ENCODE results near the gene PKD2L1. TPM values are rescaled to one million over a fixed set of nuclear protein-coding genes. Genes with fewer than 3 reads are reported as not detected.

The PKD2L1 gene
- total RNA-seq, 1 donor from 2014 or later: not detected

GRCh38 chr10:100359529-100360150, 29.6 kb upstream of the PKD2L1 start:
- H3K4me3 ChIP-seq (ENCODE audit: insufficient read depth, low read depth, low read length): no peak overlapping the region
- H3K4me2 ChIP-seq (ENCODE audit: low read length): peak overlapping the region; percentile 23
- H3K27me3 ChIP-seq (ENCODE audit: insufficient read depth, low read length): no peaks in the 10 kb centered on the region
- Mint-ChIP-seq H3K9me3 (ENCODE audit: unreplicated experiment) (no peaks in the 10 kb centered on the region), H3K36me3 (ENCODE audit: low read depth, unreplicated experiment) (peaks cover 36% of the 10 kb centered on the region), H3K27ac (ENCODE audit: unreplicated experiment) (peak overlapping the region; percentile 44), H3K4me3 (ENCODE audit: unreplicated experiment) (peak overlapping the region; percentile 60), H3K4me1 (ENCODE audit: low read depth, unreplicated experiment) (peaks cover 63% of the 10 kb centered on the region), H3K27me3 (ENCODE audit: low read depth, unreplicated experiment) (no peaks in the 10 kb centered on the region)
- no peak for FAIRE-seq
- no peak overlapping the region for H3K9ac ChIP-seq (ENCODE audit: low read length)
- peaks cover 16% of the 10 kb centered on the region for H3K79me2 ChIP-seq (ENCODE audit: insufficient read depth, low read length)
- H3K36me3 ChIP-seq (ENCODE audit: insufficient read depth, low read length): peaks cover 63% of the 10 kb centered on the region
- H2AFZ ChIP-seq (ENCODE audit: low read depth, low read length): no peak overlapping the region
- TF ChIP-seq EZH2 (IDR thresholded peaks at IDR 0.05; ENCODE audit: insufficient read depth, low read length): no peak
- no peak for TF ChIP-seq CTCF (IDR thresholded peaks at IDR 0.05; ENCODE audit: insufficient read depth, low read depth, low read length)
- H3K4me1 ChIP-seq (ENCODE audit: insufficient read depth, low read length): peaks cover 28% of the 10 kb centered on the region
- H4K20me1 ChIP-seq (ENCODE audit: insufficient read depth, low read length): peaks cover 65% of the 10 kb centered on the region
- peak; percentile 15 for DNase-seq (ENCODE audit: low read depth)
- H3K9me3 ChIP-seq (ENCODE audit: insufficient read depth, low read depth, low read length): no peaks in the 10 kb centered on the region
- no peak overlapping the region for H3K27ac ChIP-seq (ENCODE audit: low read depth, low read length)

- Mint-ChIP-seq H3K4me3 (ENCODE audit: unreplicated experiment) (peak overlapping the region; percentile 60), H3K27me3 (ENCODE audit: low read depth, unreplicated experiment) (no peaks in the 10 kb centered on the region), H3K9me3 (ENCODE audit: unreplicated experiment) (no peaks in the 10 kb centered on the region), H3K27ac (ENCODE audit: unreplicated experiment) (peak overlapping the region; percentile 44), H3K4me1 (ENCODE audit: low read depth, unreplicated experiment) (peaks cover 57% of the 10 kb centered on the region), H3K36me3 (ENCODE audit: low read depth, unreplicated experiment) (peaks cover 41% of the 10 kb centered on the region)
- H3K9me3 ChIP-seq (ENCODE audit: insufficient read depth, low read depth, low read length): no peaks in the 10 kb centered on the region
- H2AFZ ChIP-seq (ENCODE audit: low read depth, low read length): no peak overlapping the region
- H3K4me1 ChIP-seq (ENCODE audit: insufficient read depth, low read length): peaks cover 23% of the 10 kb centered on the region
- DNase-seq (ENCODE audit: low read depth) (no peak), FAIRE-seq (no peak)
- H3K79me2 ChIP-seq (ENCODE audit: insufficient read depth, low read length): peaks cover 20% of the 10 kb centered on the region
- no peak overlapping the region for H3K4me3 ChIP-seq (ENCODE audit: insufficient read depth, low read depth, low read length)
- H3K9ac ChIP-seq (ENCODE audit: low read length): no peak overlapping the region
- H3K36me3 ChIP-seq (ENCODE audit: insufficient read depth, low read length): peaks cover 68% of the 10 kb centered on the region
- no peaks in the 10 kb centered on the region for H3K27me3 ChIP-seq (ENCODE audit: insufficient read depth, low read length)
- H3K4me2 ChIP-seq (ENCODE audit: low read length): peak overlapping the region; percentile 23
- no peak for TF ChIP-seq CTCF (IDR thresholded peaks at IDR 0.05; ENCODE audit: insufficient read depth, low read depth, low read length)
- no peak for TF ChIP-seq EZH2 (IDR thresholded peaks at IDR 0.05; ENCODE audit: insufficient read depth, low read length)
- H4K20me1 ChIP-seq (ENCODE audit: insufficient read depth, low read length): peaks cover 71% of the 10 kb centered on the region
- H3K27ac ChIP-seq (ENCODE audit: low read depth, low read length): no peak overlapping the region
Measured at GRCh38 chr10:100359030-100359432, 29.0 kb upstream of the PKD2L1 start.

Measured in astrocyte (in vitro differentiated cells and primary cell).